SW480 (cell line): ENCODE measurements around the gene TMEM126B.
"Not testable (repeated sequence)": the region's sequence is repeated elsewhere in the genome, so short reads cannot be mapped to it uniquely, and the experiment has no call there.

Experiments
- DNase-seq: peaks from one replicate; pipeline ENCODE4 v3.0.0-alpha.2; 2016; ENCODE audit warnings: low spot score

The TMEM126B gene

GRCh38 chr11:85647604-85648299 is 19.4 kb downstream of the TMEM126B start, which contains the start of gene TMEM126A:
TMEM126A (plus strand) TSS chr11:85647967; CDS start chr11:85650256, 2,289 bp downstream.
- DNase-seq = peak; percentile 94

DNA sequence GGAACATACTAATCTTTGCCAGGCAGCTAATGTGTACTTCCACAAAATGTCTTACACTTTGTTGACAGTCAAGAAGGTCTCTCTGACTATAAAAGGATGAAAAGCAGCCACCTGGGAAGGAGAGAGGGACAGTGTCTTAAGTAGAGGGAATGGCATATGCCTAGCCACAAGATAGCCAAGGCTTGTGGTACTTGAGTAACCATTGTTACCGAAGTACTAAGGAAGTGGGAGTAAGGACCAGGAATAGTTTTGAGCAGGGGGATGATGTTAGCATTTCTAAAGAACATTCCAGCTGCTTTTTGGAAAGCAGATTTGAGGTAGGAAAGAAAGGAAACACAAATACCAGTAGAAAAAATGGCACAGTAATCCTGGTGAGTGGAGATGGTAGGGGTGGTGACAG is 22.7 kb downstream of the TMEM126B start:
- DNase-seq = no peak

GRCh38 chr11:85652786-85653447 is 24.5 kb downstream of the TMEM126B start:
- no peak for DNase-seq

DNA sequence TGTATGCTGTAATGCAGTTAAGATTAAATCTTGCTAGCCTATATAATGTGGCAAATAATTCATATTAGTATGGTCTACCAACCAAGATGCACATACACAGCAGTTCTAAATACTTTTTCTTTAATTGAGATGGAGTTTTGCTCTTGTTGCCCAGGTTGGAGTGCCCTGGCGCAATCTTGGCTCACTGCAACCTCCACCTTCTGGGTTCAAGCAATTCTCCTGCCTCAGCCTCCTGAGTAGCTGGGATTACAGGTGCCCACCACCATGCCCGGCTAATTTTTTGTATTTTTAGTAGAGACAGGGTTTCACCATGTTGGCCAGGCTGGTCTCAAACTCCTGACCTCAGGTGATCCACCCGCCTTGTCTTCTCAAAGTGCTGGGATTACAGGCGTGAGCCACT is 25.9 kb downstream of the TMEM126B start:
- not testable (repeated sequence) for DNase-seq

DNA sequence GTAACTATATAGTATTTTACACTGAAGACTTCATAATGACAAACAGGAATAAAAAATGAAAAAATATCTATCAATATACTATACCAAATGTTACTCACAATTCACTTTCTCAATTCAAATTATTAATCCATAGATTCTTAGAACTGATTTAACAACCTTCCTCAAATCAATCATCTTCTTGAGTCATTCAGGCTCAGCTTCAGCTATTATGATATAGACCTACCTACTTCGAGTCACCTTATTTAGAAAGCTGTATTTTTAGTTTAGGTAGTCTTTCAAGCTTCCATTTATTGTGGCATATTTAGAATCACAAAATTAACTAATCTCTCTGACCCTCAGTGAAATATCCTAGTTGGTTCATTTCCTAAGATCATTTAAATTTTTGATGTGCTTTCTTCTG is 28.4 kb downstream of the TMEM126B start:
- DNase-seq = no peak

- no peak for DNase-seq
Observed at GRCh38 chr11:85658180-85658579, 29.8 kb downstream of the TMEM126B start.

DNA sequence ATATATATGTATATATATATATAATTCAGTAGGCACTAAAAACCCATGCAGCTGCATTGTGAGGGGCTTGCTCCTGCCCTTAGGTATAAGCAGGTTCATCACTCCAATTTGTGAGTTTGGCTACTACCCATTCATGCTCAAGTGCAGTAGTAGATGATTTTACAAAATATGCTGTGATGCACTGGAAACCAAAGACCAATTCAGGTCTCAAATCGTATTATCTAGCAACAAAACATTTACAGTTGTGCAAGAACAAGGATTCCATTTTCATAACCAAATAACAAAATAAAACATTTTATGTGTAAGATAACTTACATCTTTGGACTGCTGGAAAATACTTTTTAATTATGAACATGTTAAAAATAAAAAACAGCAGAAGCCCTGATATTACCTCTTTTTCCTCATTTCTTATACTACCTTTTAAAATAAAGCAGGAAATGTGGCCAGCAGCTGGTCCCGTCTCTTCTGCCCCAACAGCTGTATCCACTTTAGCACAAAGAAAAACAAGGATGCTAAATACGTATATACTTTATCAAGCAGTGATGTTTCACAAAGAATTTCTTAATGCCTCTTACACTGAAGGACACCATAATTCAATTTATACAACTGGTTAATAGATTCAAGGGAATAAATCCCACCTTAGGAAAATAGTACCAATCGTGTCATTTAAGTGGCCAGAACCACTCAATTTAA is 33.7 kb downstream of the TMEM126B start:
- no peak for DNase-seq

DNA sequence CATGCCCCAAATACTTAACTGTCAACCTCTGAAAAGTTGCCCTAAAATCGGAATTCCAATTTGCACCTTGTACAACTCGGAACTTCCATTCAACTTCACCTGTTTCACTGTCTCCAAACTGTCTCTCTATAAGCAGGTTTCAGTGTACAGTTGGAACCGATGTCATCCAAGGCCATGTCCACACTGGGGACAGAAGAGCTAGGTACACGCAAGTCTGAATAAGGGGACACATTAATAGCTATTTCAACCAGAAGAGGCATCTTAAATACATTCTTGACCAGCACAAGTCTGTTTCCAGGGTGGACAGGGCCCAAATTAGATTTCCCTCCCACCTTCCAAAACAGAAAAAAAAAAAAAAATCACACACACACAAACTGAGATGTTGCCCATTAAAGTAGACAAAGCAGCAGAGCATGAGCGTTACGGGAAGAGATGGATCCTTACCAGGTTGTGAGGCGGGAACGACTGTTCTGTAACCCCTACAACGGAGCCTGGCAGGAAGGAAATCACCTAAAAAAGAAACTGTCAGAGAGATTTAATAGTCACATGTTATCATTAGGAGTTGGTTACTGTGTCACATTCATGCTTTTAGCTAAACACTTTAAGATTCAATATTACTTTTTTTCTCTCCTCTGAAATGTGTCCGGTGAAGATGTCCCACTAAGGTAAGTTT is 34.8 kb downstream of the TMEM126B start:
- no peak for DNase-seq

DNA sequence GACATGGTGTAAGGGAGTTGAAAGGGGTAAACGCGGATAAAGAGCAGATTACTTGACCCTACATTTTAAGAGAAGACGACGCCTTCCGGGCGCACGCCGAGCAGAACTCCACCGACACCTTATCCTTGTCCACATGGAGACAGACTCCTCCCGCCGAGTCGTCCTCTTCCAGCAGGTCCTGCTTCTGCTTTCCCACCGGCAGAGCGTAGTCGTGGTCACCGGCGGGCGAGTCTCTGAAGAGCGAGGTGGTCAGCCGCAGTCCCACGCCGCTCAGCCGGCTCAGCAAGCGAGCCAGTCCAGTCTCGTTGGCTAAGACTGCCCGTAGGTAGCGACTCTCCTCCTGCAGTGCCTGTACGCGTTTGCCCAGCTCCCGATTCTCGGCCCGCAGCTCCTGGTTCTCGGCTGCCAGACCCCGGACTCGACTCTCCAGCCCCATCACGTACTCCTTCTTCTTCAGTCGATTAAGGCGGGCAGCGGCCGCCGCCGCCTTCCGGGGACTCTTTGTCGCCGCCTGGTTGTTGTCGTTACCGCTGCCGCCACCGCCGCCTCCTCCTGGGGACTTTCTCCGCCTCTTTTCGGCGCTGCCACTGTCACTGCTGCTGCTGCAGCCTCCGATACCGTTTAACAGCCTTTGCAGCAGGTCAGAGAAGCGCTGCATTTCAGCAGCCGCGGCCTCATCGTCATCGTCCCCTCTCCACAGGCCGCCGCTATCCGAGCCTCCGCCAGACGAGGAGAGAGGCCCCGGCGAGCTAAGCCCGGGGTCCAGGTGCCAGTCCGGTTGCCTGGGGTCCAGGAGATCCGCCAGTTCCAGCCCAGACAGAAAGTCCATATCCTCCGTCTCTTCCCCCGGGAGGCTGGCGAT is 35.6 kb downstream of the TMEM126B start:
- peak; percentile 85 for DNase-seq

GRCh38 chr11:85664615-85665481 is 36.5 kb downstream of the TMEM126B start, which contains the start of gene CREBZF:
CREBZF (minus strand) TSS chr11:85665129; CDS start chr11:85664875, 254 bp downstream.
- peak; percentile 93 for DNase-seq

GRCh38 chr11:85665733-85666132 is 37.3 kb downstream of the TMEM126B start:
- DNase-seq = no peak

GRCh38 chr11:85666687-85667086 is 38.3 kb downstream of the TMEM126B start:
- no peak for DNase-seq

GRCh38 chr11:85668157-85668556 is 39.8 kb downstream of the TMEM126B start:
- no peak for DNase-seq

- DNase-seq = not testable (repeated sequence)
Observed at GRCh38 chr11:85670949-85671663, 42.7 kb downstream of the TMEM126B start.

GRCh38 chr11:85672105-85672902 is 43.9 kb downstream of the TMEM126B start:
- no peak for DNase-seq

- DNase-seq = no peak
Observed at GRCh38 chr11:85673393-85673792, 45.0 kb downstream of the TMEM126B start.

GRCh38 chr11:85679576-85679975 is 51.2 kb downstream of the TMEM126B start:
- DNase-seq = no peak

DNA sequence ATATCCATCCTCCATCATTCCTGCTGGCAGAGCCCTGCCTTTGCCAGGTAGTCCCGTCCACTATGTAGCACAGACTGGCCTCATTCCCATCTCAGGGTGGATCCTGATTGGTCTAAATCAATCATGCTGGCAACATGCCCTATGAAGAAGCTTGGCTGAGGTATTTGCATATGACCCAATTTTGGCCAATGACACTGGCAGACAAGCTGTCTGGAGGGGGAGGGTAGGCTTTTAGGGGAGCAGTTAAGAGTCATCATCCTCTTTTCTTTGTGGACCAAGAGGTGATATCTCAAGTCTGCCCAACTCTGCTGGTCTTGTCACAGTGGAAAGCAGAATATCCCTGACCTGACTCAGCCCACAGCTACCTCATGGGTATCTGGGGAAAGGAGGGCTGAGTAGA is 52.5 kb downstream of the TMEM126B start:
- no peak for DNase-seq
